PFSK-1 (cell line): ENCODE measurements around the gene LAS1L.

Source experiments
- POLR2AphosphoS5 ChIP-seq: IDR thresholded peaks from 2 replicates; pipeline ENCODE4 v1.6.1; 2012; ENCODE audit warnings: low read depth, mild to moderate bottlenecking, control low read depth, low read length, moderate library complexity
- TAF1 ChIP-seq: IDR thresholded peaks from 2 replicates; pipeline ENCODE4 v1.6.1; 2012; ENCODE audit warnings: low read length, control low read depth, borderline replicate concordance; ENCODE audit not compliant: insufficient read depth
- TF ChIP-seq, protein P1 (sequence below), 2 experiments: IDR thresholded peaks; 2 replicates each; pipeline versions ENCODE4 v1.6.1 to v1.8.0; 2011 to 2012; ENCODE audit warnings: low read depth in 2 of 2, low read length in 2 of 2, control low read depth in 1 of 2, inconsistent platforms in 1 of 2, mild to moderate bottlenecking in 1 of 2, moderate library complexity in 1 of 2; ENCODE audit not compliant: insufficient read depth in 1 of 2

DNA sequence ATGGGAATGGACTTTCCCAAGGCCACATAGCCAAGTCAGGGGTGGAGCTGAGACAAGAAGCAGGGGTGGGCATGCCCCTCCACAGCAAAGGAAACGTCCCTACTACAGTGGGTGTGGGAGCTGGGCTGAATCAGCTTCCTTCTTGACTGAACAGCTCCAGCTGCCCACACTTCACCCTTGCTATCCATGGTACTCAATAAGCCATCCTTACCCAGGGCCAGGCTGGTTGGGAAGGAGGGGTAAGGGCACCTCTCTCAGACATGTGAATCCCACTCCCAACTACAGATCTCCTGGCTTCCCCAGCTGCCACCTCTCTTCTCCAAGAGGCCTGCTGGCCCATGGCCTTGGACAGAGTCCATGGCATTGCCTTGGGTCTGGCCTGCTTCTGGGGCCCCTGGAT, 21.0 kb downstream of the LAS1L start:
- TF ChIP-seq, protein P1, sequence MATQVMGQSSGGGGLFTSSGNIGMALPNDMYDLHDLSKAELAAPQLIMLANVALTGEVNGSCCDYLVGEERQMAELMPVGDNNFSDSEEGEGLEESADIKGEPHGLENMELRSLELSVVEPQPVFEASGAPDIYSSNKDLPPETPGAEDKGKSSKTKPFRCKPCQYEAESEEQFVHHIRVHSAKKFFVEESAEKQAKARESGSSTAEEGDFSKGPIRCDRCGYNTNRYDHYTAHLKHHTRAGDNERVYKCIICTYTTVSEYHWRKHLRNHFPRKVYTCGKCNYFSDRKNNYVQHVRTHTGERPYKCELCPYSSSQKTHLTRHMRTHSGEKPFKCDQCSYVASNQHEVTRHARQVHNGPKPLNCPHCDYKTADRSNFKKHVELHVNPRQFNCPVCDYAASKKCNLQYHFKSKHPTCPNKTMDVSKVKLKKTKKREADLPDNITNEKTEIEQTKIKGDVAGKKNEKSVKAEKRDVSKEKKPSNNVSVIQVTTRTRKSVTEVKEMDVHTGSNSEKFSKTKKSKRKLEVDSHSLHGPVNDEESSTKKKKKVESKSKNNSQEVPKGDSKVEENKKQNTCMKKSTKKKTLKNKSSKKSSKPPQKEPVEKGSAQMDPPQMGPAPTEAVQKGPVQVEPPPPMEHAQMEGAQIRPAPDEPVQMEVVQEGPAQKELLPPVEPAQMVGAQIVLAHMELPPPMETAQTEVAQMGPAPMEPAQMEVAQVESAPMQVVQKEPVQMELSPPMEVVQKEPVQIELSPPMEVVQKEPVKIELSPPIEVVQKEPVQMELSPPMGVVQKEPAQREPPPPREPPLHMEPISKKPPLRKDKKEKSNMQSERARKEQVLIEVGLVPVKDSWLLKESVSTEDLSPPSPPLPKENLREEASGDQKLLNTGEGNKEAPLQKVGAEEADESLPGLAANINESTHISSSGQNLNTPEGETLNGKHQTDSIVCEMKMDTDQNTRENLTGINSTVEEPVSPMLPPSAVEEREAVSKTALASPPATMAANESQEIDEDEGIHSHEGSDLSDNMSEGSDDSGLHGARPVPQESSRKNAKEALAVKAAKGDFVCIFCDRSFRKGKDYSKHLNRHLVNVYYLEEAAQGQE (IDR thresholded peaks at IDR 0.05; ENCODE audit: insufficient read depth in 1 of 2, low read depth in 2 of 2, low read length in 2 of 2) = no peak
- TF ChIP-seq POLR2AphosphoS5 = no peak
- no peak for TF ChIP-seq TAF1
